ENCODE results near the gene TRIL. TPM values are rescaled to one million over a fixed set of nuclear protein-coding genes. Genes with fewer than 3 reads are reported as not detected.

Gene TRIL
- total and polyA plus RNA-seq, 5 experiments from 2014 or later: not detected

GRCh38 chr7:28990200-28990960, 32.2 kb upstream of the TRIL start:
- ATAC-seq (no peak), DNase-seq (no peak)
- H3K4me3 Mint-ChIP-seq: no peak overlapping the region
- no peaks in the 10 kb centered on the region for H3K9me3 Mint-ChIP-seq
- H3K27ac Mint-ChIP-seq: no peak overlapping the region
- no peaks in the 10 kb centered on the region for H3K4me1 Mint-ChIP-seq
- POLR2A ChIA-PET: no interaction called here
- H3K36me3 Mint-ChIP-seq: no peaks in the 10 kb centered on the region
- H3K27me3 Mint-ChIP-seq: peaks cover 0 to 24% (median 3%) of the 10 kb centered on the region in 5 donors

- Mint-ChIP-seq H3K27me3 (peaks cover 0 to 24% (median 3%) of the 10 kb centered on the region in 5 donors), H3K27ac (no peak overlapping the region), H3K9me3 (no peaks in the 10 kb centered on the region), H3K4me1 (no peaks in the 10 kb centered on the region), H3K4me3 (no peak overlapping the region), H3K36me3 (no peaks in the 10 kb centered on the region)
- POLR2A ChIA-PET: no interaction called here
- ATAC-seq (no peak), DNase-seq (no peak)
Measured at GRCh38 chr7:28989211-28989980, 31.3 kb upstream of the TRIL start.

GRCh38 chr7:28988810-28989209, 30.7 kb upstream of the TRIL start:
- POLR2A ChIA-PET: no interaction called here
- no peaks in the 10 kb centered on the region for H3K4me1 Mint-ChIP-seq
- no peak for ATAC-seq
- no peak for DNase-seq
- H3K27ac Mint-ChIP-seq: peak overlapping the region in 1 of 10 donors; percentile 36
- H3K9me3 Mint-ChIP-seq: no peaks in the 10 kb centered on the region
- H3K36me3 Mint-ChIP-seq: no peaks in the 10 kb centered on the region
- peaks cover 0 to 24% (median 3%) of the 10 kb centered on the region in 5 donors for H3K27me3 Mint-ChIP-seq
- no peak overlapping the region for H3K4me3 Mint-ChIP-seq

GRCh38 chr7:28988091-28988490, 30.0 kb upstream of the TRIL start:
- DNase-seq: no peak
- H3K27ac Mint-ChIP-seq: no peak overlapping the region

GRCh38 chr7:28986765-28987110, 28.6 kb upstream of the TRIL start:
- H3K4me1 Mint-ChIP-seq: no peaks in the 10 kb centered on the region
- ATAC-seq (no peak), DNase-seq (no peak)
- peaks cover 0 to 21% (median 3%) of the 10 kb centered on the region in 5 donors for H3K27me3 Mint-ChIP-seq
- no peak overlapping the region for H3K4me3 Mint-ChIP-seq
- no peaks in the 10 kb centered on the region for H3K9me3 Mint-ChIP-seq
- no peaks in the 10 kb centered on the region for H3K36me3 Mint-ChIP-seq
- POLR2A ChIA-PET: no interaction called here
- no peak overlapping the region for H3K27ac Mint-ChIP-seq

More at GRCh38 chr7:28988091-28988490, 30.0 kb upstream of the TRIL start:
- Mint-ChIP-seq H3K27me3 (peaks cover 0 to 22% (median 3%) of the 10 kb centered on the region in 5 donors), H3K9me3 (no peaks in the 10 kb centered on the region), H3K4me3 (no peak overlapping the region), H3K4me1 (no peaks in the 10 kb centered on the region), H3K36me3 (no peaks in the 10 kb centered on the region)
- POLR2A ChIA-PET: no interaction called here
- no peak for ATAC-seq

- ATAC-seq (no peak), DNase-seq (no peak)
- no peaks in the 10 kb centered on the region for H3K36me3 Mint-ChIP-seq
- no peak overlapping the region for H3K27ac Mint-ChIP-seq
- H3K4me3 Mint-ChIP-seq: no peak overlapping the region
- no peaks in the 10 kb centered on the region for H3K9me3 Mint-ChIP-seq
- POLR2A ChIA-PET: no interaction called here
- H3K27me3 Mint-ChIP-seq: peaks cover 0 to 21% (median 3%) of the 10 kb centered on the region in 5 donors
- no peaks in the 10 kb centered on the region for H3K4me1 Mint-ChIP-seq
Measured at GRCh38 chr7:28986028-28986764, 28.1 kb upstream of the TRIL start.

GRCh38 chr7:28984631-28985030, 26.5 kb upstream of the TRIL start:
- Mint-ChIP-seq H3K27me3 (peaks cover 1 to 24% (median 3%) of the 10 kb centered on the region in 5 donors), H3K36me3 (no peaks in the 10 kb centered on the region), H3K4me3 (no peak overlapping the region), H3K9me3 (no peaks in the 10 kb centered on the region), H3K4me1 (no peaks in the 10 kb centered on the region), H3K27ac (no peak overlapping the region)
- no peak for DNase-seq
- POLR2A ChIA-PET: no interaction called here
- ATAC-seq: no peak

GRCh38 chr7:28984217-28984616, 26.1 kb upstream of the TRIL start:
- Mint-ChIP-seq H3K9me3 (no peaks in the 10 kb centered on the region), H3K27me3 (peaks cover 3 to 24% (median 6%) of the 10 kb centered on the region in 5 donors), H3K36me3 (no peaks in the 10 kb centered on the region), H3K4me1 (no peaks in the 10 kb centered on the region), H3K27ac (no peak overlapping the region), H3K4me3 (no peak overlapping the region)
- ATAC-seq (no peak), DNase-seq (no peak)
- POLR2A ChIA-PET: no interaction called here

GRCh38 chr7:28983396-28984190, 25.5 kb upstream of the TRIL start:
- Mint-ChIP-seq H3K36me3 (no peaks in the 10 kb centered on the region), H3K4me3 (no peak overlapping the region), H3K27me3 (peaks cover 2 to 24% (median 4%) of the 10 kb centered on the region in 5 donors), H3K9me3 (no peaks in the 10 kb centered on the region), H3K4me1 (no peaks in the 10 kb centered on the region), H3K27ac (no peak overlapping the region)
- no peak for ATAC-seq
- POLR2A ChIA-PET: no interaction called here
- no peak for DNase-seq

GRCh38 chr7:28981161-28981465, 23.0 kb upstream of the TRIL start:
- Mint-ChIP-seq H3K9me3 (no peaks in the 10 kb centered on the region), H3K4me1 (no peaks in the 10 kb centered on the region), H3K27me3 (peaks cover 4 to 16% (median 6%) of the 10 kb centered on the region in 5 donors), H3K4me3 (no peak overlapping the region), H3K36me3 (no peaks in the 10 kb centered on the region), H3K27ac (no peak overlapping the region)
- ATAC-seq (no peak), DNase-seq (no peak)
- POLR2A ChIA-PET: no interaction called here

GRCh38 chr7:28980451-28981160, 22.5 kb upstream of the TRIL start:
- POLR2A ChIA-PET: no interaction called here
- H3K4me3 Mint-ChIP-seq: no peak overlapping the region

GRCh38 chr7:28979776-28980175, 21.6 kb upstream of the TRIL start:
- Mint-ChIP-seq H3K27me3 (peaks cover 6 to 11% (median 8%) of the 10 kb centered on the region in 5 donors), H3K27ac (no peak overlapping the region), H3K4me3 (no peak overlapping the region), H3K4me1 (no peaks in the 10 kb centered on the region), H3K9me3 (no peaks in the 10 kb centered on the region), H3K36me3 (no peaks in the 10 kb centered on the region)
- ATAC-seq (no peak), DNase-seq (no peak)
- POLR2A ChIA-PET: no interaction called here

More at GRCh38 chr7:28980451-28981160, 22.5 kb upstream of the TRIL start:
- DNase-seq: no peak
- Mint-ChIP-seq H3K27me3 (peaks cover 4 to 11% (median 5%) of the 10 kb centered on the region in 5 donors), H3K9me3 (no peaks in the 10 kb centered on the region), H3K4me1 (no peaks in the 10 kb centered on the region), H3K27ac (no peak overlapping the region), H3K36me3 (no peaks in the 10 kb centered on the region)
- ATAC-seq: no peak

Measured in naive thymus-derived CD8-positive, alpha-beta T cell (primary cell).